GM13976 (cell line): ENCODE results near the gene ALDH3B2.
A peak's percentile ranks its signal among the peaks of the same experiment; 100 is the strongest.

ENCODE experiments used
- DNase-seq: peaks from one replicate; pipeline ENCODE4 v3.0.0; 2012; ENCODE audit warnings: low spot score
- CTCF ChIP-seq: IDR thresholded peaks from 2 replicates; pipeline ENCODE4 v1.5.1; 2012; ENCODE audit warnings: borderline replicate concordance, mild to moderate bottlenecking; ENCODE audit not compliant: insufficient read depth; ENCODE audit errors: extremely low read depth, missing control alignments, control extremely low read depth
- in situ Hi-C: fragments of 300-500 bp; cut with MboI; formaldehyde crosslinking; loops from one replicate; pipeline ENCODE4 v1.12.0; 2022; ENCODE audit warnings: low sequenced_read_pairs, mixed read lengths, inconsistent platforms; ENCODE audit not compliant: unreplicated experiment

The ALDH3B2 gene

DNA sequence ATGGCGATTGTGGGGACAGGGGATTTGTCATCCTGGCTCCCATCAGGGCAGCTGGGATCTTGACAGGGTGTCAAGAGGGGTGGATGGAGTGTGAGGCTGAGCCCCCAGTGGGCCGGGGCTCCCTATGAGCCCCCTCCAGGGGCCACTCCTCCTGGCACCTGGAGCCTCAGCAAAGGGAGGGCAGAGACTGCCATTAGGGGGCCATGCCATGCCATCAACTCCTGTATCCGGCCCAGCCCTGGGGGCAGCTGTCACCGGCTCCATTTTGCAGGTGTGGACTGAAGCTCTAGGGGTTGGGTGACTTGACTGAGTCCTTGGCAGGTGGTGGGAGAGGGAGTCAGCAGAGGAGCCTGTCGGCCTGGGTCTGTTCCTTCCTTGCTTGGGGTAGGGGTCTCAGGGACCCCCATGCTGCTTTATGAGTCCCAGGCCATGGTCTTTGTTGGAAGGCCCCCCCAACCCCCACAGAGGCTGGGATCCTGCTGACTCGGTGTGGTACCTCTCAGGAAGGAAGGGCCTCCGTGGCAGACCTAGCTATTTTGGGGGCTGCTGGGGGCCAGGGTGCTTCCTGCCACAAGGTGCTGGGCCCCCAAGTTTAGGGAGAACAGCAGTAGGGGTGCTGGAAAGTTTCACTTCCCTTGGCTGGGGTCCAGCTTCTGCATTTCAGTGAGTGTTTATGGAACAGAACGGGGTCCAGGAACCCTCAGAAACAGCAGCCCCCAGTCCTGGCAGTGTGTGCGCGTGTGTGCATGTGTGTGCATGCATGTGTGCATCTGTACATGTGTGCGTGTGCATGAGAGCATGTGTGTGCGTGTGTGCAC, 25.4 kb downstream of the ALDH3B2 start:
- in situ Hi-C loops = no loop called here
- TF ChIP-seq CTCF = no peak
- DNase-seq = no peak

DNA sequence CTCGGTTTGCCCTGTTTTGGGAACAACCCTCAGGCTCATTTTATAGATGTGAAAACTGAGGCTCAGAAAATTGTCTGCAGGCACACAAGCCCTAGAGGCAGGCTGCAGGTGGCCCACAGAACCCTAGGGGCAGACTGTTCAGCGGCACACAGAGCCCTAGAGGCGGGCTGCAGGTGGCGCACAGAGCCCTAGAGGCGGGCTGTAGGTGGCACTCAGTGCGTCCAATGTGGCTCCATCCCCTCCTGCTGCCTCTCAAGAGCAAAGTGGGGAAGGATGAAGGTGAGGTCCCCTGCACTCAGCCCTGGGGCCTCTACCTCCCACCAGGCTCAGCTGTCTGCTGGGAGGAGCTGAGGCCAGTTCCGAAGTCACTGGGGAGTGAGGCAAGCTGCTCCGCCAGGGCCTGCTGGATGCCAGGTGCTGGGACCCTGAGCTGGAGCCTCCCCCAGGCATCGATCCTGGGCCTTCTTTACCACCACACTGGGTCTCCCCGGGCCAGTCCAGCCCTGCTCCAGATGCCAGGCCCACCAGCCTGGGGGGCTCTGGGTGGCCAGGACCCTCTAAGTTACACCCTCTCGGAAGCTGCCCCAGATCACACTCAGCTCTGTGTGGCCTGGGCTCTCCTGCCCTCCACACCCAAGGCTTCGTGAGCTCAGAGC, 26.2 kb downstream of the ALDH3B2 start:
- in situ Hi-C loops = no loop called here
- DNase-seq = peak; percentile 78

GRCh38 chr11:67647471-67647870, 27.0 kb downstream of the ALDH3B2 start:
- no peak for TF ChIP-seq CTCF
- in situ Hi-C loops = no loop called here
- DNase-seq = no peak

More for the DNA sequence above, 26.2 kb downstream of the ALDH3B2 start:
- peak; percentile 57 for TF ChIP-seq CTCF

GRCh38 chr11:67646535-67647336, 27.7 kb downstream of the ALDH3B2 start:
- peak; percentile 65 for DNase-seq
- TF ChIP-seq CTCF = no peak
- in situ Hi-C loops = no loop called here

- no peak for DNase-seq
- in situ Hi-C loops = no loop called here
- TF ChIP-seq CTCF = no peak
Measured at GRCh38 chr11:67645521-67646461, 28.6 kb downstream of the ALDH3B2 start.
